Spleen (tissue), 7 donors: ENCODE measurements around the gene ADGRV1.

Experiments used
- CTCF ChIP-seq, 11 experiments: fragments of 200-600 bp in 7 of 11; fragments of 450-650 bp in 4 of 11; sonication (generic) in 4 of 11; IDR thresholded peaks in 8 of 11; conservative IDR thresholded peaks in 3 of 11; 1 replicate in 7 of 11; 2 replicates in 4 of 11; pipeline versions ENCODE4 v1.4.0 to v1.8.0; 2016 to 2021; ENCODE audit warnings: antibody characterized with exemption in 11 of 11, inconsistent platforms in 4 of 11, mild to moderate bottlenecking in 1 of 11
- POLR2AphosphoS5 ChIP-seq, 3 donors: sonication (generic); formaldehyde crosslinking; IDR thresholded peaks; one replicate each; pipeline ENCODE4 v1.5.1; 2017; ENCODE audit warnings: antibody characterized with exemption in 3 of 3
- donor health status: DM: no; HTN: no; CAD: no; lungs with moderate emphysema.
- donor health status: DM: no; HTN: no; CAD: no.
- donor health status: DM: no; HTN: no; CAD: no.

- TF ChIP-seq CTCF (IDR thresholded peaks at IDR 0.05 in 8 of 11, conservative IDR thresholded peaks at IDR 0.05 in 3 of 11): no peak
- no peak for TF ChIP-seq POLR2AphosphoS5 (IDR thresholded peaks at IDR 0.05)
Observed at GRCh38 chr5:91170266-91170665, 611.7 kb downstream of the ADGRV1 start.
